Measurements from ENCODE around the gene CALN1.
"Not testable (repeated sequence)": the region's sequence is repeated elsewhere in the genome, so short reads cannot be mapped to it uniquely, and the experiment has no call there.

CALN1 gene

DNA sequence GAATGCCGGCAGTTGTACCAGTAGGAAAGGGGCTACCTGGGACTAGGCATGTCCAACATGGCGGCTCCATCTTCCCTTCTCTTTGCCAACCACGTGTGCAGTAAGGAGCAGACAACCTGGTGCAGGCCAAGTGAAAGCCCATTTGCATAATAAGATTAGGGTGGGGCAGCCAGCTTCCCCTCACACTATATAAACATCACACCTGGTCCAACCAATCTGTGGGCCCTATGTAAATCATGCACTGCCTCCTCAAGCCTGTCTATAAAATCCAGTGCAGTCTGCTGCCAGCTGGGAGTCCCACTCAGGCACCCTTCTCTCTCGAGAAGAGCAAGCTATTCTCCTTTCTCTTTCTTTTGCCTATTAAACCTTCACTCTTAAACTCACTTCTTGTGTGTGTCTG lies 429.3 kb downstream of the CALN1 start:
- DNase-seq (ENCODE audit: low spot score): no peak

DNA sequence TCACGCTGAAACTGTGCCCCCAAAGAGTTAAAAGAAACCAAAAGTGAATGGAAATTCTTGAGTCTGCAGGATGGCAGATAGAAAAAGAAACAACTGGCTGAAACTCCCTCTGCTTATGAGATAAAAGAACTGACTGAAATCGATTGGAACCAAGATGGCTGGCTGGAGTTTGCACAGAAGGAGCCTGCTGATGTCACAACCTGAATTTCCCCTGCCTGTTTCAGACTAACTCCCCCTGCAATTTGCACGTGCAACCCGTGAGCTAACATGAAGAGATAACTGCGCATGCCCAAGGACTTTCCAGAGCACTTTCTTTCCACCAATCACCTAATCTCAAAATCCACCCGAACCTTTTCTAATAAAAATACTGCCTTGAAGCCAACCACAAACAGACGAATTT lies 435.5 kb downstream of the CALN1 start:
- no peak for DNase-seq (ENCODE audit: low spot score)

DNA sequence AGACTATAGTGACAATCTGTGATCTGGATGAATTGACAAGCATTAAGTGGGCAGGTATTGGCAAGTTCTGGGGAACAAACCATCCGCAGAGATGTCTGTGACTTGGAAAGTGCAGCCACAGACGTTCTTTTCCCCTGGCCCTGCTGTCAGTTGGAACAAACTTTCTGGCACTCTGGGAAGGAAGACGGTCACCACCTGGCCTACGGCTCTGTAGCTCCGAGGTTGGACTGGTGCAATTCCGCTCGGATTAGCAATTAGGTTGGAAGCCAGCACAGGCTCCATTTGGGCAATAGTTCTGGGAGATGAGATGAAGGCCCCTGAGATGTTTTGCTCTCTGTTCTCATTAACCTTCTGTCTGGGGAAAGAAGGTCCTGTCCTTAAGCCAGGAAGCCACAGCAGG lies 437.5 kb downstream of the CALN1 start:
- no peak for DNase-seq (ENCODE audit: low spot score)

DNA sequence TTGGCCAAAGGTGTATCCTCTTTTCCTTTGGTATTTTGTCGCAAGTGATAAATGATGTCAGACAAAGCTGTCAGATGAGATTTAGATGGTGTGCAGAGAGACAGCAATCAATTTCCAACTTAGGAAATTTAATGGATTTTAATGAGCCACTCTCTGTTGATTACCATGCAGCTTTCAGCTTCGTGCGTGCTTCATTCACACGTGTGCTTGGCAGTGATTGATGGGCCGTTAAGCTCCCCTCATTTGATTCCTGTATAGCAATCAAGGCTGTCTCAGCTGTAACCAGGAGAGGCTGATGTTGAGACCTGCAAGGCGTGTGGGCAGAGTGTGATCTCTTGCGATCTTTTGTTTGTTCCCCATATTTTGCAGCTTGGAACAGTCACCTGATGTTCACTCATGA lies 439.6 kb downstream of the CALN1 start:
- no peak for DNase-seq (ENCODE audit: low spot score)

DNA sequence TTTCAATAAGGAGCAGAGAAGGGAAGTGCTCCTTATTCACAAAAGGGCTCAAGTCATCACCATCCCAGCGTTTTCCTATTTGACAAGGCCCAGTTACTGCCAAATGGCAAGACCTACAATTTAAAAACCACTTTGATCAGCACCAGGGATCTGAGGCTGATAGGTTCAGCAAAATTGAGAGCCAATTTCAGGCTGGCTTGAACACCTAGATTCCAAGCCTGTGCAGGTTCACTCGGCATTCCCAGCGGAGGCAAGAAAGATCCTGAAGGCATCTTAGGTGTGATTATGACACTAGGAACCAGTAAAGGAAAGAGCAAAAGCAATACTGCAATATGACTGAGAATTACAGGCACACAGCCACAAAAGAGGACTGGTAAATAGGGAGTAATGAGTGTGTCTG lies 441.4 kb downstream of the CALN1 start:
- no peak for DNase-seq (ENCODE audit: low spot score)

DNA sequence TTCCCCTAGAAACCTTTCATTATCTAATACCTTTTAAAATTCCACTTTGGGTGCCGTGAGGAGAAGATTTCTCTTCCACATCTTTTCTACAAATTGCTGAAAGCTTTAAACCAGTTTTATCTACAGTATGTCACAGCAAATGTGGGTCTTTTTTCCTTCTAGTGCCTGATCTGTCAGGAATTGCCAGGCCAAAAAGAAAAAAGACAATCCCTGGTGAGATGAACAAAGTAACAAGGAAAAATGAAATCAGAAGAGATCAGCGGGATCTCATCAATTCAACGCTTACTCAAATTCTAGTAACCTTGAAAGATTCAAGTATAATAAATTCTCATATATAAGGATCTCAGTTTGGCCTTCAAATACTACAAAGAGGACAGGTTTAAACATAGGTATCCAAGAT lies 449.5 kb downstream of the CALN1 start:
- no peak for DNase-seq (ENCODE audit: low spot score)

DNA sequence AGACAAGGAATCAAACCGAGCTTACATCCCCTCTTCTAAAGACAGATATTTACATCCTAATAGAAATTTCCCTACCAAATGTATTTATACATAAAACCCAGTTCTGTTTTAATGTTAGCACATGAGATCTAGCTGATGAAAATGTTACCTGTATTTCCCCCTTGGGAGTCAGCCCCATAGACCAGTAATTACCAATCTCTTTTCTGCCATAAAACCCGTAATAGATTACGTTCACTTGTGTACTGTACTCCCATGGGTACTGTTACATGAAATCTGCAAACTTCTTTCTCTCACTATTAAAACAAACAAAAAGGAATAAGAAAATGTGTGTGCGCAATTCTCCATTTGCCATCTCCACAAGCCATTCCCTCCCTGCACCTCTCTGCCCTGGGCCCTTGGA lies 450.9 kb downstream of the CALN1 start:
- no peak for DNase-seq (ENCODE audit: low spot score)

DNA sequence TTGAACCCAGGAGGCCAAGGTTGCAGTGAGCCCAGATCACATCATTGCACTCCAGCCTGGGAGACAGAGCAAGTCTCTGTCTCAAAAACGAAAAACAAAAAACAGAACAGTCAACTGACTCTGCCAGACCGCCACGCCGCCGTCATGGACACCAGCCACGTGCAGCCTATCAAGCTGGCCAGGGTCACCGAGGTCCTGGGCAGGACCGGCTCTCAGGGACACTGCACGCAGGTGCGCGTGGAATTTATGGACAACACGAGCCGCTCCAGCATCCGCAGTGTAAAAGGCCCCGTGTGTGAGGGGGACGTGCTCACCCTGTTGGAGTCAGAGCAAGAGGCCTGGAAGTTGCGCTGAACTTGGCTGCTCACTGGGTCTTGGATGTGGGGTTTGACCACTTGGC lies 470.0 kb downstream of the CALN1 start:
- DNase-seq (ENCODE audit: low spot score): no peak

DNA sequence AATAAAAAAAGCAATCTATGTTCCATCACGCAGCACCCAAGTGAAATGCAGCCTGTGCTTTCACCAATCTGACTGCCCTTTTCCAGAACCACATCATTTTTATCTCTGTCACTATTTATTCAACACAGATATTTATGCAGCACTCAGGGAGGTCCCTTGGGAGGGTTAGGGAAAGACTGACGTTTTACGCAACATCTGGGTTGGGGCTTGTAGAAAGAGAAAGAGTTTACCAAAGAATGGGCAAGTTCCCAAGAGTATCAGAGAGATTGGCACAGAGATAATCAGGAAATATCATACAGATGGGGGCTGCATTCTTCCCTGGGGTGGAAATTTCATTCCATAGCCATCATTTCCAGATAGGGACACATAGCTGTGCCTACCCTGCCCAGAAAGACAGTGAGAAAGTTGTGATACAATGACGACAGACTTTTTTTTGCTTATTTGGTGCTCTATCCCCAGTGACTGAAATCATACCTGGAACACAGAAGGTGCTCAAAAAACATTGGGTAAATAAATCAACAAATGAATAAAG lies 474.2 kb downstream of the CALN1 start:
- DNase-seq (ENCODE audit: low spot score): no peak

DNA sequence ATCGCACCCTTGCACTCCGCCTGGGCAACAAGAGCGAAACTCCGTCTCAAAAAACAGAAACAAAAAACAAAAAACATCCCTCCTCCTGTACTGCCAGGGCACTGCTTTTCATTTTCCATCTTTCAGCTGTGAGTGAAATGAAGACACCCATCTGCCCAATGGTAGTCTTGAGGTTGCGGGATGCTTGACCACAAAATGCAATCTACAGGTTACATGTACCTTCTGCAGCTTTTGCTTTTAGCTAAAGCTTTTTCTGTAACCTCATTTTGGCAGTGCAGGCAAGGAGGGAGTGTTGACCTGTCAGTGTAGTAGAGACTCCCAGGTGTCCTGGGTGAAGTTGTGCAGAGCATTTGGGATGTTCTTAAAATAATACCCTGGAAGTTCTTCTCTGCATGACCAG lies 476.5 kb downstream of the CALN1 start:
- no peak for DNase-seq (ENCODE audit: low spot score)

DNA sequence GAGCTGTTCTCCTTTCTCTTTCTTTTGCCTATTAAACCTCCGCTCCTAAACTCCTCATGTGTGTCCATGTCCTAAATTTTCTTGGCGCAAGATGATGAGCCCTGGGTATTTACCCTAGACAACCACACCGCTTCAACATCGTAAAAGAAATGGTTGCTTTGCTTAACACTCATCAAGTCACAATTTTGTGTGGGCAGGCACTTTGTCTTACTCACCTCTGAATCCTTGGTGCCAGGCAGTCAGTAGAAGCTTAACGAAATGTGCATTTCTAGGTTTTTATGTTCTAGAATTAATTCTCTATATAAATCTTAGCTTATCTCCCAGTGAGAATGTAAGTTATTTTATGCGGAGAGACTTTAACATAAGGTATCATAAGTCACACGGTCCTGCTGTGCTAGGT lies 478.7 kb downstream of the CALN1 start:
- DNase-seq (ENCODE audit: low spot score): no peak

DNA sequence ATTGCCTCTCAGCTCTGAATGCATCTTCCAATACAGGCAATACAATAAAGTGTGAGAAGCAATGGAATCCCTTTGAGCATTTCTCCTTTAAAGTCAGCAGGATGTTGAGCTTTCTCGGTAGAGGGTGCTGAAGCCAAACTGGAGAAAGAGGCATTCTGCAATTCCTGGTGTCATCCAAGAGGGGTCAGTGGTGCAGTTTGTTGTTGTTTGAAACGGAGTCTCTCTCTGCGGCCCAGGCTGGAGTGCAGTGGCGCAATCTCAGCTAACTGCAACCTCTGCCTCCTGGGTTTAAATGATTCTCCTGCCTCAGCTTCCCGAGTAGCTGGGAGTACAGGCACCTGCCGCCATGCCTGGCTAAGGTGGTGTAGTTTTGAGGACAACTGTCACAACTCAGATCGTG lies 486.5 kb downstream of the CALN1 start:
- no peak for DNase-seq (ENCODE audit: low spot score)

DNA sequence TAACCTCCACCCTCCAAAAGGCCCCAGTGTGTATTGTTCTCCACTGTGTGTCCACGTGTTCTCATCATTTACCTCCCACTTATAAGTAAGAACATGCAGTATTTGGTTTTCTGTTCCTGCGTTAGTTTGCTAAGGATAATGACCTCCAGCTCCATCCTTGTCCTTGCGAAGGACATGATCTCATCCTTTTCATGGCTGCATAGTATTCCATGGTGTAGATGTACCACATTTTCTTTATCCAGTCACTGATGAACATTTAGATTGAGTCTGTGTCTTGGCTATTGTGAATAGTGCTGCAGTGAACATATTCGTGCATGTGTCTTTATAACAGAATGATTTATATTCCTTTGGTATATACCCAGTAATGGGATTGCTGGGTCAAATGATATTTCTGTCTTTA lies 497.9 kb downstream of the CALN1 start:
- DNase-seq (ENCODE audit: low spot score): not testable (repeated sequence)

DNA sequence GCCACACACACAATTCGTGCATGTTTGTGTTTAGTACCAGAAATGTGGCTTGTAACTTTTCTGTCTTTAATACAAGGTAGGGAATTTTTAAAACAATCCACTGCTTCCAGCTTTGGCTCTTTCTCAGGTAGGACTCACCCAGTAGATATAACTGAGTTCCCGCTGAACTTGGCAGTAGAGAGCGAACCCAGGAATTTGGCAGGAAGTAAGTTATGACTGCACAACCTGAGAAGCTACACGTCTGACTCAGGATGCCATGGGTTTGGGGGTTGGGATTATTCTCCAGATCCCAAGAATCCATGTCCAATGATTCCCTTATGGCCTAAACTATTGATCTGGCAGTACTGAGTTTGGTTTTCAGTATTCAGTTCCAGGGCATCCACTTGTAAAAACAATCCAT lies 499.7 kb downstream of the CALN1 start:
- no peak for DNase-seq (ENCODE audit: low spot score)

DNA sequence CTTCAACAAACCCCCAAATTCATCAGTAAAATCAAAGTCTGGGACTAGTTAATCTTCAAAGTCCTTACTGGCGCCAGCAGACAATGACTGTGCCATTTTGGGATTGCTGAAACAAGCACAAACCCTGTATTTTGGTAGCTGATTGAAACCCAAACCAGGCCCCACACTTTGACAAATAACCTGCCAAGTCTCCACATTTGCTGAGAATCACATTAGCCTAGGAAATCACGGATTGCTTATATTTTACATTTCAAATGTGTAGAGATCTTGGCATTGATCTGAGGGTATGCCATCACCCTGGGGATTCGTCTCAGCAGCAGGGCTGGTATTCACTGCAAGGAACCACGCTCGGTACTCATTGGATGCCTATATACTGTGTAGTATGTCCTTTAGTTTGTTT lies 501.1 kb downstream of the CALN1 start:
- DNase-seq (ENCODE audit: low spot score): no peak

DNA sequence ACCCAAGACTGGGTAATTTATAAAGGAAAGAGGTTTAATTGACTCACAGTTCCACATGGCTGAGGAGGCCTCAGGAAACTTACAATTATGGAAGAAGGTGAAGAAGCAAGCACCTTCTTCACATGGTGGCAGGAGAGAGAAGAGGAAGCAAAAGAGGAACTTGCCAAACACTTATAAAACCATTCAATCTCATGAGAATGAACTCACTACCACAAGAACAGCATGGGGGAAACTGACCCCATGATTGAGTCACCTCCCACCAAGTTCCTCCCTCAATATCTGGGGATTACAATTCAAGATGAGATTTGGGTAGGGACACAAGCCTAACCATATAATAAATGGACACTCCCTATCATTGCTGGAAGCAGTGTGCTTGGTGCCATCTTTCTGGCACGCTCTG lies 506.3 kb downstream of the CALN1 start:
- no peak for DNase-seq (ENCODE audit: low spot score)

DNA sequence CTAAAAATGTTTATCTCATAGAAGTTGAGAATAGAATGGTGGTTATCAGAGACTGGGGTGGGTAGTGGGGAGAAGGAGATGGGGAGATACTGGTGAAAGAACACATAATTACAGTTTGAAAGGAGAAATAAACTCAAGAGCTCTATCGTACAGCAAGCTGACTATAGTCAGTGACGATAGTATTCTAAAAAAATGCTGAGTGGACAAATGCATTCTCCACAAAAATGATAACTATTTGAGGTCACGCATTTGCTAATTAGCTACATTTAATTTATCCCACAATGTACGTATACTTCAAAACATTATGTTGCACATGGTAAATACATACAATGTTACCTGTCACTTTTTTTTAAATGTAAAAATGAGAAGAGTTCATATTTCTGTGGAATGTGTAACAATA lies 507.7 kb downstream of the CALN1 start:
- DNase-seq (ENCODE audit: low spot score): no peak

DNA sequence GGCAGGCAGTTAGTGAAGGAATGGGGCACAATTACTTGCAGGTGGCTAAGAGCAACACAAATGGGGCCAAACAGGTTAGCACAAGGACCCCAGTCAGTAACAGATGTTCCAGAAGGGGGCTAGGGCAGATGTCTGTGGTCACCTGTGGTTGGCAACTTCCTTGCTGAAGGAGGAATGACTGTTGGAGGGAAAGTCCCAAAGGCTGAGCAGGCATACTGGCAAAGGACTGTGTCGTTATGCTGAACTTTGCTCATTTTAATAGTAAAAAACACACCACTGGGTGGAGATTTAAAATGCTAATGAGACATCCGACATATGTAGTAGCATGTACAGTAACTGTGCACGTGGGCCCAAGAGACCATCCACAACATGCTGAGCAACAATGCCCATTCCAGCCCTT lies 511.6 kb downstream of the CALN1 start:
- no peak for DNase-seq (ENCODE audit: low spot score)

DNA sequence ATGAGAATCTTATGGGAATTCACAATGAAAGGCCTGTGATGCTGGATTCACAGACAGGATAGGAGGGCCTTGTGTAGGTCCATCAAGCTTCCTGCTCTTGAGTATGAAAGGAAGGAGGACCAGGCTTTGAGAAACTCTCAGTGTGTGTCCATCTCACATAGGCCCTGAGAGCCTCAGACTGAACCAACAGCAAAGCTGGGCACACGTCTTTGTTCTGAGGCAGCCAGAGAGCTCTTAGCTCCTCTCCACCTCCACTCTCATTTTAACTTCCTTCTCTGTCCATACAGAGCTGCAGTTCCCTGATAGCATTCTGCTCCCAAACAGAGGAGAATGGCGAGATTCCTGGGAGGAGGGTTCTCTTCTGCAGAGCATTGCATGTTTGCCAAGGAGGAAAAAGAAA lies 515.6 kb downstream of the CALN1 start:
- DNase-seq (ENCODE audit: low spot score): no peak

DNA sequence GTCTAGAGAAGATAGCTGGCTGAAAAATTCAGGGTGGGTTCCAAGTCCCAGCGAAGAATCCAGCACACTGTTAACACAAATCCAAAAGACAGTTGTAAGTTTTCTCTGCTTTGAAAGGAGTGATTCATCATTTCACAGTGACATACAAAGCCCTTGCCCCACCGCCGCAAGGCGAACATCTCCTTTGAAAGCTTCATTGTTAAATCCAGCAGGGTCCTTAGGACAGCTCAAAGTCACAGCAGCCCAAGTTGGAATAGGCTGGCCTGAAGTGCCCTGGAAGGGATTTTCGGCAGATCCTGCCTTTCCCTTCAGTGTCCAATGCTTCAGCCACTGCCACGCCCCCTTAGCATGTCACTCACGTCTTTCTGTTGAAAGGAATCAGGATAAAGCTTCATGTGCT lies 526.1 kb downstream of the CALN1 start:
- no peak for DNase-seq (ENCODE audit: low spot score)

DNA sequence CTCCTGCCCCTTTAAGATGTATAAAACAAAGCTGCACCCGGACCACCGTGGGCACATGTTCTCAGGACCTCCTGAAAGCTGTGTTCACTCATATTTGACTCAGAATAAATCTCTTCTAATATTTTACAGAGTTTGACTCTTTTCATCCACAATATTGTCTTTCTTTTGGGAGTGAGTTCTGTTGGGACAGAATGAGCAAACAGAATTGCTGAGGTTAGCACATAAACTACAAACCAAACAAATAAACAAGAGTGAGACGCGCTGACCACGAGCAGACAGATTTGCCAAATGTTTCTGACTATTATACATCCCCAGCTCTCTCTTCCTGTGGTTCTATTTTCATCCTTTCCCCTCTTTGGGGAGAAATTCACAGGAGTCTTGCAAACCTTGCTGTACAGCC lies 526.7 kb downstream of the CALN1 start:
- no peak for DNase-seq (ENCODE audit: low spot score)

DNA sequence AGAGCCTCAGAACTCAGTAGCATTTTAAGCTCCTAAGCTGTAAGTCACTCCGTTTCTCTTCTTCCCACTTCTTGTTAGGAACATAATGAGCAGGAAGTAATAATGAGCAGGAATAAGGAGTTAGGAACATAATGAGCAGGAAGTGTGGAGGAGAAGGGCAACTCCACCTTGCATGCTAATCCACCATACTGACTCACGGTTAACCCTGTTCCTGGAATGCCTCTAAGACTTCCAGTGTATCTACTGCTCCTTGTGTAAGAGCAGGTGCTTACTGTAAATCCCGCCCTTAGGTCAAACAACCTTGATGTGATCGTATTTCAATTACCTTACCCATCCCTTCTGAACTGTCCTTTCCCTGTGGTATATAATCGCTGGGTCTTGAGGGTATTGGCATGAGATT lies 528.7 kb downstream of the CALN1 start:
- DNase-seq (ENCODE audit: low spot score): no peak

DNA sequence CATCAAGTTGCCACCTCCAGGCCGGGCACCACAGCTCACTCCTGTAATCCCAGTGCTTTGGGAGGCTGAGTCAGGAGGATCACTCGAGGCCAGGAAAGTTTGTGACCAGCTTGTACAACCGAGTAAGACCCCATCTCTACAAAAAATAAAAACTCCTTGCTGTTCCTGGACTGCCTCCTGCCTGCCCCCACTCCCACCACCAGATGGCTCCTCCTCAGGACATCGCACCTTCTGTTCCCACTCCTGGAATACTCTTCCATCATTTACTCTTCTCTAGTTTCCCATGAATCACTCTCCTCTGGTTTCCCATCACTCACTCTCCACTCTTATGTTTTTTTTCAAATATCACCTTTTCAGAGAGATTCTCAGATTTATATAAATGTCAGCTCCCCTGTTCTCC lies 540.7 kb downstream of the CALN1 start:
- DNase-seq (ENCODE audit: low spot score): no peak

DNA sequence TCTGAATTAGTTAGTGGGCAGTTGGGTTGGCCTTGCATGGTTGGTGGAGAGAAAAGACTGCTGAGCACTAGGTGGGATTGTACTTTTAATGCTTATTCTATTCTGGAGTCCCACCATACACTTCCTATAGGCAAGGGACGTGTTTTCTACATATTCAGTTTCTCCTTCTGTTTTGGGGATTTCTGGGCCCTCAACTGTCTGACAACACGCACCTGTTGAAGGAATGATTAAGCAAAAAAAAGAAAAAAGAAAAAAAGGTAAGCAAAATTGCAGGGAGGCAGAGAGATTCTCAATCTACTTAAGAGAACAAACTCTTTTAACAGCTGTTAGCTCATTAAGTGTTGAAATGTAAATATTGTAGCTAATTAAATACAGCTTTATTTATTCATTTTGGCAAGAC lies 541.3 kb downstream of the CALN1 start:
- no peak for DNase-seq (ENCODE audit: low spot score)

DNA sequence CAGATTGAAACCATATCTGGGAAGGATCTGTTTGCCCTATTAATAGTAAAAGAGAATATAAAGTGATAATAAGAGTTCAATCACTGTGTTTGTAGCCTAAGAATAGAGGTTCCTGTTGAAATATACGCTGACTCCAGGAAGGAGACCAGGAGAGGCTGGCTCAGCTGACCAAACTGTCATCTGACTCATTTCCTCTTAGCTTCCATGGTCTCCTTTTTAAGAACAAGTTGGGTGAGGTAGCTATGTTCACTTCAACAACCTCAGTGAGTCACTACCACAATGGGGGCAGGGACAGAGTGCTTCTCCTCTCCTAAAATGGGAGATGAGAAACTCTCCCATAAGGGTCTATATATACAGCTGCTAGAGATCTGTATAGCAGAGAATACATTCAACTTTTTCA lies 543.3 kb downstream of the CALN1 start:
- no peak for DNase-seq (ENCODE audit: low spot score)
